Aorta (tissue), 5 donors: ENCODE data around the gene LIN9. TPM values are rescaled to one million over a fixed set of nuclear protein-coding genes. Genes with fewer than 3 reads are reported as not detected.

Experiments used
- ATAC-seq: fragments of 200-7000 bp; cut with Tn5 transposase; one replicate; pipeline ENCODE4 v1.9.1; 2022; ENCODE audit warnings: moderate library complexity; ENCODE audit not compliant: low FRiP score
- DNase-seq, 2 donors: peaks; one replicate each; pipeline ENCODE4 v3.0.0-alpha.2; 2020
- H3K27ac ChIP-seq, 2 donors: one replicate each; pipeline ENCODE4 v1.5.1; 2013; ENCODE audit warnings: low read length in 2 of 2, mild to moderate bottlenecking in 2 of 2, moderate library complexity in 2 of 2, control low read depth in 1 of 2, inconsistent platforms in 1 of 2, low read depth in 1 of 2
- H3K27me3 ChIP-seq, 2 donors: one replicate each; pipeline ENCODE4 v1.6.1; 2013; ENCODE audit warnings: control low read depth in 1 of 2, low read length in 1 of 2, mild to moderate bottlenecking in 1 of 2, moderate library complexity in 1 of 2; ENCODE audit not compliant: insufficient read depth in 2 of 2, control insufficient read depth in 1 of 2
- H3K36me3 ChIP-seq, 2 donors: one replicate each; pipeline ENCODE4 v1.6.1; 2013; ENCODE audit warnings: control low read depth in 1 of 2, low read length in 1 of 2, mild to moderate bottlenecking in 1 of 2; ENCODE audit not compliant: insufficient read depth in 2 of 2, control insufficient read depth in 1 of 2
- H3K4me1 ChIP-seq, 2 donors: one replicate each; pipeline ENCODE4 v1.6.1; 2013; ENCODE audit warnings: low read length in 2 of 2, control low read depth in 1 of 2, mild to moderate bottlenecking in 1 of 2, moderate library complexity in 1 of 2; ENCODE audit not compliant: insufficient read depth in 2 of 2, control insufficient read depth in 1 of 2
- H3K4me3 ChIP-seq, 2 donors: one replicate each; pipeline ENCODE4 v1.5.1; 2013; ENCODE audit warnings: low read length in 2 of 2, control low read depth in 1 of 2, mild to moderate bottlenecking in 1 of 2
- H3K9me3 ChIP-seq: one replicate; pipeline ENCODE4 v1.6.1; 2013; ENCODE audit warnings: mild to moderate bottlenecking, low read length; ENCODE audit not compliant: control insufficient read depth
- WGBS, 2 donors: extraction: QIAGEN DNeasy Blood & Tissue Kit; methylation state at CpG; one replicate each; pipeline ENCODE4 v1.1.7; 2013; 5-methylcytosine and 5-hydroxymethylcytosine counted together
- intact Hi-C, 2 donors: fragments of 100-400 bp; cut with DNase I; formaldehyde crosslinking; loops; one replicate each; pipeline versions ENCODE4 v1.14.2 to v1.15.0; 2022
- polyA plus RNA-seq, 2 donors: library from polyadenylated mRNA; stranded (reverse); fragments of 200-250 nt; gene quantifications; one replicate each; pipeline ENCODE4 v1.2.3, GENCODE V29; 2013
- total RNA-seq, 2 donors: library from RNA; stranded (reverse); fragmentation: NEBNext Ultra II Directional; extraction: Animal tissue kit (Norgen Biotek cat#: 25700); gene quantifications; one replicate each; pipeline ENCODE4 v1.2.1, GENCODE V29; 2021
- donor health status: healthy with polysubstance abuse.
- donor health status: Bipolar disorder and iron deficiency.
- donor health status: DM: no; HTN: no; CAD: no.
- donor health status: DM: no; HTN: no; CAD: no.
- donor health status: DM: yes; HTN: yes; CAD: no.

Gene LIN9
- total and polyA plus RNA-seq, 4 donors: 1.7 to 4.1 (median 2.2) TPM

- H3K27me3 ChIP-seq: no peaks in the 10 kb centered on the region
- no peaks in the 10 kb centered on the region for H3K36me3 ChIP-seq
- ATAC-seq (no peak), DNase-seq (no peak)
- intact Hi-C loops: no loop called here
- no peak overlapping the region for H3K4me3 ChIP-seq
- WGBS, 2 donors: 11 to 17% methylated on average over 3 of the region's 3 CpGs
- no peaks in the 10 kb centered on the region for H3K9me3 ChIP-seq
- no peak overlapping the region for H3K27ac ChIP-seq
- H3K4me1 ChIP-seq: no peaks in the 10 kb centered on the region
These were observed 60.2 kb downstream of the LIN9 start for GRCh38 chr1:226248796-226249195.

GRCh38 chr1:226248091-226248490 is 60.9 kb downstream of the LIN9 start:
- no peaks in the 10 kb centered on the region for H3K9me3 ChIP-seq
- H3K4me3 ChIP-seq: no peak overlapping the region
- DNase-seq (no peak), ATAC-seq (no peak)
- WGBS, 2 donors: 1 to 11% methylated on average over 2 of the region's 2 CpGs
- H3K4me1 ChIP-seq: no peaks in the 10 kb centered on the region
- intact Hi-C loops: no loop called here
- H3K27ac ChIP-seq: no peak overlapping the region
- H3K36me3 ChIP-seq: no peaks in the 10 kb centered on the region
- no peaks in the 10 kb centered on the region for H3K27me3 ChIP-seq

- Histone ChIP-seq H3K27ac (no peak overlapping the region), H3K4me3 (no peak overlapping the region), H3K27me3 (no peaks in the 10 kb centered on the region), H3K4me1 (no peaks in the 10 kb centered on the region), H3K36me3 (no peaks in the 10 kb centered on the region), H3K9me3 (no peaks in the 10 kb centered on the region)
- no peak for DNase-seq
- WGBS, 2 donors: 99 to 100% methylated on average over 3 of the region's 3 CpGs
- ATAC-seq: no peak
- intact Hi-C loops: no loop called here
These were observed 69.5 kb downstream of the LIN9 start for GRCh38 chr1:226239421-226239820.

- no peak overlapping the region for H3K4me3 ChIP-seq
- no peaks in the 10 kb centered on the region for H3K9me3 ChIP-seq
- WGBS, 2 donors: 91 to 98% methylated on average over 1 of the region's 1 CpG
- H3K36me3 ChIP-seq: no peaks in the 10 kb centered on the region
- H3K27ac ChIP-seq: no peak overlapping the region
- H3K27me3 ChIP-seq: no peaks in the 10 kb centered on the region
- no peak for ATAC-seq
- intact Hi-C loops: no loop called here
- H3K4me1 ChIP-seq: no peaks in the 10 kb centered on the region
- no peak for DNase-seq
These were observed 72.1 kb downstream of the LIN9 start for GRCh38 chr1:226236826-226237225.

- H3K9me3 ChIP-seq: no peaks in the 10 kb centered on the region
- H3K27me3 ChIP-seq: no peaks in the 10 kb centered on the region
- no peaks in the 10 kb centered on the region for H3K4me1 ChIP-seq
- intact Hi-C loops: no loop called here
- ATAC-seq (no peak), DNase-seq (no peak)
- 92 to 93% methylated on average over 3 of the region's 3 CpGs for WGBS, 2 donors
- no peaks in the 10 kb centered on the region for H3K36me3 ChIP-seq
- H3K4me3 ChIP-seq: no peak overlapping the region
- no peak overlapping the region for H3K27ac ChIP-seq
These were observed 75.2 kb downstream of the LIN9 start for GRCh38 chr1:226233806-226234205.

GRCh38 chr1:226233293-226233692 is 75.7 kb downstream of the LIN9 start:
- H3K27ac ChIP-seq: no peak overlapping the region
- no peaks in the 10 kb centered on the region for H3K27me3 ChIP-seq
- H3K4me3 ChIP-seq: no peak overlapping the region
- no peaks in the 10 kb centered on the region for H3K36me3 ChIP-seq
- DNase-seq (no peak), ATAC-seq (no peak)
- intact Hi-C loops: no loop called here
- WGBS, 2 donors: 88 to 91% methylated on average over 6 of the region's 6 CpGs
- H3K9me3 ChIP-seq: no peaks in the 10 kb centered on the region
- H3K4me1 ChIP-seq: no peaks in the 10 kb centered on the region

GRCh38 chr1:226226601-226227000 is 82.4 kb downstream of the LIN9 start:
- no peak for ATAC-seq
- Histone ChIP-seq H3K27ac (no peak overlapping the region), H3K4me3 (no peak overlapping the region), H3K36me3 (no peaks in the 10 kb centered on the region), H3K4me1 (no peaks in the 10 kb centered on the region), H3K9me3 (no peaks in the 10 kb centered on the region), H3K27me3 (no peaks in the 10 kb centered on the region)
- intact Hi-C loops: no loop called here
- WGBS, 2 donors: 96 to 97% methylated on average over 3 of the region's 3 CpGs
- no peak for DNase-seq

GRCh38 chr1:226223786-226224244 is 85.1 kb downstream of the LIN9 start:
- ATAC-seq: no peak

GRCh38 chr1:226223157-226223785 is 85.7 kb downstream of the LIN9 start, which contains the start of gene MIXL1:
Gene MIXL1 (plus strand): TSS chr1:226223664. CDS start chr1:226223682, 18 bp downstream.
- intact Hi-C loops: no loop called here
- H3K4me1 ChIP-seq: no peaks in the 10 kb centered on the region
- peak within 1 kb of the TSS; percentile 49 to 55 for H3K4me3 ChIP-seq
- H3K27ac ChIP-seq: no peak within 1 kb of the TSS
- no peaks in the 10 kb centered on the region for H3K9me3 ChIP-seq
- DNase-seq (no peak), ATAC-seq (peak; percentile 43)
- H3K27me3 ChIP-seq: no peaks in the 10 kb centered on the region
- no peaks in the 10 kb centered on the region for H3K36me3 ChIP-seq
- 4 to 7% methylated on average over 51 to 62 of the region's 62 CpGs for WGBS, 2 donors

More at GRCh38 chr1:226223786-226224244, 85.1 kb downstream of the LIN9 start:
- Histone ChIP-seq H3K27ac (no peak overlapping the region), H3K27me3 (no peaks in the 10 kb centered on the region), H3K4me1 (no peaks in the 10 kb centered on the region), H3K4me3 (peak overlapping the region; percentile 49 to 55), H3K9me3 (no peaks in the 10 kb centered on the region), H3K36me3 (no peaks in the 10 kb centered on the region)
- intact Hi-C loops: no loop called here
- no peak for DNase-seq
- WGBS, 2 donors: 1 to 2% methylated on average over 48 to 55 of the region's 55 CpGs
